Measurements from ENCODE around the gene MRPS9. TPM values are rescaled to one million over a fixed set of nuclear protein-coding genes. Genes with fewer than 3 reads are reported as not detected.

The MRPS9 gene
- total and polyA plus RNA-seq, 2 of the 13 experiments (the other 11 are each of a cell fraction or from before 2014, with no cell fraction given), result 31.2 to 91.8 TPM

- TF ChIP-seq ZNF280D (CRISPR knock-in tag; IDR thresholded peaks at IDR 0.05) (no peak), ZNF235 (CRISPR knock-in tag; IDR thresholded peaks at IDR 0.05; ENCODE audit: borderline replicate concordance) (no peak), ZKSCAN1 (IDR thresholded peaks at IDR 0.05; ENCODE audit: low read length) (no peak), ZNF501 (CRISPR knock-in tag; IDR thresholded peaks at IDR 0.05) (peak; percentile 68; the same call in 1 of the 2 replicates), FOXK2 (IDR thresholded peaks at IDR 0.05) (no peak), THYN1 (CRISPR knock-in tag; IDR thresholded peaks at IDR 0.05; ENCODE audit: borderline replicate concordance, low read depth) (no peak), GZF1 (CRISPR knock-in tag; IDR thresholded peaks at IDR 0.05) (no peak), HDAC1 (CRISPR knock-in tag; IDR thresholded peaks at IDR 0.05) (no peak), XBP1 (CRISPR knock-in tag; IDR thresholded peaks at IDR 0.05) (no peak), HIVEP1 (CRISPR knock-in tag; IDR thresholded peaks at IDR 0.05) (0 out of 2 replicates have a peak, but pooled peaks have one; percentile 27), KDM5A (IDR thresholded peaks at IDR 0.05; ENCODE audit: borderline replicate concordance, low read length) (0 out of 2 replicates have a peak, but pooled peaks have one; percentile 40), HNF1B (CRISPR knock-in tag; IDR thresholded peaks at IDR 0.05) (0 out of 2 replicates have a peak, but pooled peaks have one; percentile 17), MBD4 (IDR thresholded peaks at IDR 0.05; ENCODE audit: borderline replicate concordance, low read length) (no peak), MAF1 (CRISPR knock-in tag; IDR thresholded peaks at IDR 0.05; ENCODE audit: borderline replicate concordance) (0 out of 2 replicates have a peak, but pooled peaks have one; percentile 3), SMAD3 (CRISPR knock-in tag; IDR thresholded peaks at IDR 0.05) (0 out of 2 replicates have a peak, but pooled peaks have one; percentile 9), ZSCAN30 (CRISPR knock-in tag; IDR thresholded peaks at IDR 0.05) (no peak), ZNF737 (CRISPR knock-in tag; IDR thresholded peaks at IDR 0.05; ENCODE audit: borderline replicate concordance) (0 out of 2 replicates have a peak, but pooled peaks have one; percentile 80), TOE1 (CRISPR knock-in tag; IDR thresholded peaks at IDR 0.05) (no peak), SNAPC4 (CRISPR knock-in tag; IDR thresholded peaks at IDR 0.05) (no peak; the same call in 1 of the 2 replicates)
- TF ChIP-seq, protein P1, sequence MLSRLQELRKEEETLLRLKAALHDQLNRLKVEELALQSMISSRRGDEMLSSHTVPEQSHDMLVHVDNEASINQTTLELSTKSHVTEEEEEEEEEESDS (CRISPR knock-in tag; IDR thresholded peaks at IDR 0.05; ENCODE audit: borderline replicate concordance), result peak; percentile 7; the same call in 1 of the 2 replicates
Observed at GRCh38 chr2:105038383-105039061, 653 bp downstream of the MRPS9 start (continued).

Measured in HepG2 (cell line).